B cell (primary cell): Measurements from ENCODE around the gene ITSN2. TPM values are rescaled to one million over a fixed set of nuclear protein-coding genes. Genes with fewer than 3 reads are reported as not detected.
A peak's percentile ranks its signal among the peaks of the same experiment; 100 is the strongest.

Source experiments
- ATAC-seq: fragments of 200-7000 bp; cut with Tn5 transposase; one replicate; pipeline ENCODE4 v1.10.0; 2021; ENCODE audit warnings: low read depth, mild to moderate bottlenecking, moderate number of reproducible peaks, moderate library complexity
- CTCF ChIA-PET: fragments of 350-600 bp; sonication (Branson Sonifier 250); formaldehyde crosslinking; loops from one replicate; lab custom pipeline; 2021; ENCODE audit warnings: antibody characterized with exemption, inconsistent platforms; lab: Charles Lee
- POLR2A ChIA-PET: fragments of 350-600 bp; sonication (Branson Sonifier 250); formaldehyde crosslinking; loops from one replicate; lab custom pipeline; 2021; ENCODE audit warnings: antibody characterized with exemption; lab: Charles Lee
- DNase-seq: peaks from one replicate; pipeline ENCODE4 v3.0.0; 2013
- H2AFZ ChIP-seq: 2 replicates; pipeline ENCODE4 v1.6.1; 2012; ENCODE audit warnings: mild to moderate bottlenecking, low read depth, low read length; ENCODE audit not compliant: insufficient read depth, poor library complexity, severe bottlenecking
- H3K27ac ChIP-seq, 2 donors: 1 replicate in 1 of 2; 2 replicates in 1 of 2; pipeline ENCODE4 v1.5.1; 2012 to 2013; ENCODE audit warnings: low read length in 2 of 2, mild to moderate bottlenecking in 2 of 2, moderate library complexity in 1 of 2
- H3K27me3 ChIP-seq, 4 experiments: fragments of 200-600 bp in 1 of 4; sonication (generic) in 1 of 4; replicated peaks in 1 of 4; 1 replicate in 2 of 4; 2 replicates in 2 of 4; pipeline versions ENCODE4 v1.6.1 to v1.7.0; 2013 to 2016; ENCODE audit warnings: low read length in 3 of 4, mild to moderate bottlenecking in 2 of 4, mixed read lengths in 1 of 4, moderate library complexity in 1 of 4; ENCODE audit not compliant: insufficient read depth in 4 of 4, control insufficient read depth in 3 of 4; ENCODE audit errors: control extremely low read depth in 1 of 4
- H3K36me3 ChIP-seq, 2 experiments: replicated peaks in 1 of 2; 1 replicate in 1 of 2; 2 replicates in 1 of 2; pipeline versions ENCODE4 v1.6.1 to v1.7.1; 2013; ENCODE audit warnings: low read length in 1 of 2; ENCODE audit not compliant: insufficient read depth in 2 of 2, control insufficient read depth in 1 of 2; ENCODE audit errors: control extremely low read depth in 1 of 2, extremely low read depth in 1 of 2
- H3K4me1 ChIP-seq, 2 donors: fragments of 200-600 bp in 1 of 2; sonication (generic) in 1 of 2; 1 replicate in 1 of 2; 2 replicates in 1 of 2; pipeline versions ENCODE4 v1.5.1 to v1.6.1; 2013 to 2017; ENCODE audit warnings: low read length in 2 of 2; ENCODE audit not compliant: control insufficient read depth in 2 of 2, insufficient read depth in 2 of 2
- H3K4me2 ChIP-seq: replicated peaks from 2 replicates; pipeline ENCODE3; 2012; ENCODE audit warnings: mild to moderate bottlenecking, low read depth, low read length; ENCODE audit not compliant: poor library complexity, severe bottlenecking
- H3K4me3 ChIP-seq, 5 experiments: fragments of 200-600 bp in 1 of 5; sonication (generic) in 1 of 5; 1 replicate in 3 of 5; 2 replicates in 2 of 5; pipeline versions ENCODE4 v1.5.1 to v1.7.0; 2011 to 2016; ENCODE audit warnings: low read length in 4 of 5, mild to moderate bottlenecking in 4 of 5, low read depth in 2 of 5, control low read depth in 1 of 5, moderate library complexity in 1 of 5; ENCODE audit not compliant: insufficient read depth in 1 of 5; ENCODE audit errors: control extremely low read depth in 1 of 5, extremely low read depth in 1 of 5
- H3K79me2 ChIP-seq: fragments of 200-600 bp; sonication (generic); one replicate; pipeline ENCODE4 v1.6.0; 2016; ENCODE audit warnings: low read length; ENCODE audit not compliant: control insufficient read depth, insufficient read depth
- H3K9ac ChIP-seq: fragments of 200-600 bp; sonication (generic); 2 replicates; pipeline ENCODE4 v1.6.1; 2017; ENCODE audit warnings: mild to moderate bottlenecking, low read length, moderate library complexity
- H3K9me3 ChIP-seq, 3 donors: one replicate each; pipeline versions ENCODE4 v1.6.1 to v1.7.1; 2013; ENCODE audit warnings: low read length in 2 of 3; ENCODE audit not compliant: control insufficient read depth in 2 of 3, insufficient read depth in 1 of 3; ENCODE audit errors: control extremely low read depth in 1 of 3
- H4K20me1 ChIP-seq: 2 replicates; pipeline ENCODE4 v1.6.0; 2012; ENCODE audit warnings: mild to moderate bottlenecking, low read length; ENCODE audit not compliant: insufficient read depth, control insufficient read depth, poor library complexity, severe bottlenecking
- H3K27ac Mint-ChIP-seq: one replicate; pipeline ENCODE4 v1.8.0; 2021; ENCODE audit warnings: mixed read lengths
- H3K27me3 Mint-ChIP-seq: one replicate; pipeline ENCODE4 v1.8.0; 2021; ENCODE audit warnings: mixed read lengths
- H3K4me1 Mint-ChIP-seq: one replicate; pipeline ENCODE4 v1.8.0; 2021; ENCODE audit warnings: mixed read lengths
- H3K4me3 Mint-ChIP-seq: one replicate; pipeline ENCODE4 v1.8.0; 2021; ENCODE audit warnings: mixed read lengths
- H3K9me3 Mint-ChIP-seq: one replicate; pipeline ENCODE4 v1.8.0; 2022; ENCODE audit warnings: mixed read lengths; ENCODE audit not compliant: insufficient read depth
- EZH2 ChIP-seq: IDR thresholded peaks from 2 replicates; pipeline ENCODE4 v1.6.1; 2012; ENCODE audit warnings: borderline replicate concordance, low read depth, mild to moderate bottlenecking, moderate library complexity, low read length; ENCODE audit not compliant: insufficient read depth, poor library complexity, severe bottlenecking
- WGBS: methylation state at CpG from one replicate; pipeline ENCODE4 v1.1.5; 2013; ENCODE audit warnings: missing lambda C conversion rate; ENCODE audit not compliant: insufficient coverage; 5-methylcytosine and 5-hydroxymethylcytosine counted together
- intact Hi-C: fragments of 100-400 bp; cut with micrococcal nuclease; formaldehyde crosslinking; loops from one replicate; pipeline ENCODE4 v1.10.0; 2022
- polyA plus RNA-seq: library from polyadenylated mRNA; depleted of rRNA; stranded (reverse); fragments of >200 nt; gene quantifications from 2 replicates; pipeline ENCODE4 v1.2.3, GENCODE V29; 2012
- total RNA-seq, 2 donors: library from RNA; stranded (reverse); fragments of 120-200 nt in 1 of 2; gene quantifications; 1 replicate in 1 of 2; 2 replicates in 1 of 2; pipeline versions ENCODE4 v1.2.3 to v1.2.4, GENCODE V29; 2013 to 2022
- TF ChIP-seq, protein P1 (sequence below): fragments of 200-600 bp; IDR thresholded peaks from one replicate; pipeline ENCODE4 v1.8.0; 2022; ENCODE audit warnings: antibody characterized with exemption, mild to moderate bottlenecking

Gene ITSN2
- total and polyA plus RNA-seq, 2 donors (not counting 1 experiment from before 2014, with no cell fraction given), result 107 to 200 TPM

GRCh38 chr2:24365051-24365450 lies 4.7 kb upstream of the ITSN2 start:
- ATAC-seq (peak; percentile 11), DNase-seq (peak; percentile 67)
- H3K9ac ChIP-seq, result no peak overlapping the region
- H2AFZ ChIP-seq, result peak overlapping the region; percentile 72
- WGBS, result 36% methylated on average over 5 of the region's 7 CpGs
- peak overlapping the region; percentile 59 to 78 for H3K27ac ChIP-seq
- TF ChIP-seq, protein P1, sequence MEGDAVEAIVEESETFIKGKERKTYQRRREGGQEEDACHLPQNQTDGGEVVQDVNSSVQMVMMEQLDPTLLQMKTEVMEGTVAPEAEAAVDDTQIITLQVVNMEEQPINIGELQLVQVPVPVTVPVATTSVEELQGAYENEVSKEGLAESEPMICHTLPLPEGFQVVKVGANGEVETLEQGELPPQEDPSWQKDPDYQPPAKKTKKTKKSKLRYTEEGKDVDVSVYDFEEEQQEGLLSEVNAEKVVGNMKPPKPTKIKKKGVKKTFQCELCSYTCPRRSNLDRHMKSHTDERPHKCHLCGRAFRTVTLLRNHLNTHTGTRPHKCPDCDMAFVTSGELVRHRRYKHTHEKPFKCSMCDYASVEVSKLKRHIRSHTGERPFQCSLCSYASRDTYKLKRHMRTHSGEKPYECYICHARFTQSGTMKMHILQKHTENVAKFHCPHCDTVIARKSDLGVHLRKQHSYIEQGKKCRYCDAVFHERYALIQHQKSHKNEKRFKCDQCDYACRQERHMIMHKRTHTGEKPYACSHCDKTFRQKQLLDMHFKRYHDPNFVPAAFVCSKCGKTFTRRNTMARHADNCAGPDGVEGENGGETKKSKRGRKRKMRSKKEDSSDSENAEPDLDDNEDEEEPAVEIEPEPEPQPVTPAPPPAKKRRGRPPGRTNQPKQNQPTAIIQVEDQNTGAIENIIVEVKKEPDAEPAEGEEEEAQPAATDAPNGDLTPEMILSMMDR, result no peak
- TF ChIP-seq EZH2, result no peak
- no peaks in the 10 kb centered on the region for H3K27me3 ChIP-seq
- Mint-ChIP-seq H3K9me3 (no peaks in the 10 kb centered on the region), H3K27me3 (no peaks in the 10 kb centered on the region), H3K4me3 (no peak overlapping the region), H3K4me1 (peaks cover 34% of the 10 kb centered on the region), H3K27ac (peak overlapping the region; percentile 83)
- H4K20me1 ChIP-seq, result no peaks in the 10 kb centered on the region
- H3K4me2 ChIP-seq, result peak overlapping the region; percentile 39
- intact Hi-C loops, result no loop called here
- no peak overlapping the region for H3K4me3 ChIP-seq
- H3K79me2 ChIP-seq, result peaks cover 3% of the 10 kb centered on the region
- ChIA-PET POLR2A (no interaction called here), CTCF (no interaction called here)
- H3K36me3 ChIP-seq, result no peaks in the 10 kb centered on the region
- peaks cover 14 to 27% of the 10 kb centered on the region in 2 donors for H3K4me1 ChIP-seq
- peaks cover 0 to 6% (median 0%) of the 10 kb centered on the region in 3 donors for H3K9me3 ChIP-seq

DNA sequence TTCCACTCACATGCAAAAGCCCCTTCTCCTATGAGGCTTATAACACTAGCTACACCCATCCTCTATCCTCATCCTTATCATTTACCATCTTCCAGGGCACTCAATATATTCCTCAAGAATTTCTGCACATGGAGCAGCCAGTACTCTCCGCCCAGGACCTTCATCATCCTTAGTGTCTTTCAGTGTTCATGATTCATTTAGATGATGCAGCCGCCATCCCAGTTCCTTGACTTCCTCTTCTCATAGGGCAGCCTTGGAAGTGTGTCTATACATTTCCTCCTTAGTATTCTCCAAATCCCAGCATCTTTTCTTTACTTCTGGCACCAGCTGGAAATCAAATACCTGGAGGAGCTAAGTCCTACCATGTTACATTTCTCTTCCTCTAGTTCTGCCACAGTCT lies 3.0 kb upstream of the ITSN2 start:
- Histone ChIP-seq H3K4me3 (no peak overlapping the region), H4K20me1 (no peaks in the 10 kb centered on the region), H3K4me1 (peaks cover 20 to 30% of the 10 kb centered on the region in 2 donors), H3K36me3 (no peaks in the 10 kb centered on the region), H3K9me3 (peaks cover 0 to 6% (median 0%) of the 10 kb centered on the region in 3 donors), H3K79me2 (peaks cover 21% of the 10 kb centered on the region), H3K27me3 (no peaks in the 10 kb centered on the region), H3K9ac (no peak overlapping the region), H3K4me2 (no peak overlapping the region), H3K27ac (peak overlapping the region in 1 of 2 donors; percentile 50), H2AFZ (no peak overlapping the region)
- Mint-ChIP-seq H3K4me3 (no peak overlapping the region), H3K27ac (peak overlapping the region; percentile 62), H3K9me3 (no peaks in the 10 kb centered on the region), H3K27me3 (no peaks in the 10 kb centered on the region), H3K4me1 (peaks cover 41% of the 10 kb centered on the region)
- ChIA-PET CTCF (interaction anchor here (1.4 kb wide), 1 partner anchor 48 kb away, joined by 3 read pairs; no protein-coding TSS in a partner anchor), POLR2A (no interaction called here)
- intact Hi-C loops, result loop anchor here (5.0 kb wide), 1 partner anchor 36 kb away; no protein-coding TSS in a partner anchor
- ATAC-seq (no peak), DNase-seq (no peak)
- WGBS, result 92% methylated on average over 2 of the region's 2 CpGs
- TF ChIP-seq, protein P1, result no peak
- TF ChIP-seq EZH2, result no peak
